C1 segment of cervical spinal cord (tissue), 14 donors: ENCODE measurements around the gene METRN.

Source experiments
- DNase-seq, 14 donors: peaks; one replicate each; lab custom pipeline; 2025; lab: John Stamatoyannopoulos, UW

Gene METRN

GRCh38 chr16:723695-724094, 8.8 kb downstream of the METRN start:
- no peak for DNase-seq

GRCh38 chr16:724188-725040, 9.5 kb downstream of the METRN start:
- DNase-seq = no peak

GRCh38 chr16:725041-725376, 10.1 kb downstream of the METRN start:
- DNase-seq = no peak

GRCh38 chr16:725463-726187, 10.7 kb downstream of the METRN start:
- DNase-seq = no peak

- DNase-seq = no peak
Observed at GRCh38 chr16:726188-726437, 11.2 kb downstream of the METRN start.

GRCh38 chr16:726438-727290, 11.7 kb downstream of the METRN start, which contains the start of the genes CCDC78 and HAGHL:
TSS of gene CCDC78 (minus strand) at chr16:726443. CDS start at chr16:726367, 76 bp downstream.
TSS of gene HAGHL (plus strand) at chr16:727106. CDS start at chr16:727510, 404 bp downstream.
- peak in 11 of 14 donors; percentile 29 to 82 (median 58) for DNase-seq

- DNase-seq = no peak
Observed at GRCh38 chr16:727291-727977, 12.5 kb downstream of the METRN start.

GRCh38 chr16:728131-728889, 13.4 kb downstream of the METRN start:
- DNase-seq = peak in 12 of 14 donors; percentile 26 to 71 (median 63)

GRCh38 chr16:728890-729744, 14.2 kb downstream of the METRN start:
- DNase-seq = no peak

- DNase-seq = no peak
Observed at GRCh38 chr16:729768-730665, 15.1 kb downstream of the METRN start.

GRCh38 chr16:730666-731509, 16.0 kb downstream of the METRN start:
- no peak for DNase-seq

GRCh38 chr16:732332-732731, 17.4 kb downstream of the METRN start:
- DNase-seq = no peak

- no peak for DNase-seq
Observed at GRCh38 chr16:732936-733335, 18.0 kb downstream of the METRN start.

GRCh38 chr16:733382-734207, 18.7 kb downstream of the METRN start:
- DNase-seq = no peak

GRCh38 chr16:734208-734980, 19.5 kb downstream of the METRN start:
- DNase-seq = no peak
